Limb (tissue), 2 donors: ENCODE results near the gene PRM2.
A peak's percentile ranks its signal among the peaks of the same experiment; 100 is the strongest.
"Not testable (repeated sequence)": the region's sequence is repeated elsewhere in the genome, so short reads cannot be mapped to it uniquely, and the experiment has no call there.

Source experiments
- DNase-seq, 2 donors: peaks; one replicate each; pipeline ENCODE4 v3.0.0-alpha.2; 2016; ENCODE audit errors: extremely low spot score in 2 of 2

PRM2 gene

GRCh38 chr16:11289696-11290095 lies 13.4 kb upstream of the PRM2 start:
- DNase-seq: not testable (repeated sequence)

GRCh38 chr16:11289202-11289601 lies 12.9 kb upstream of the PRM2 start:
- DNase-seq: no peak

GRCh38 chr16:11285842-11286241 lies 9.6 kb upstream of the PRM2 start:
- DNase-seq: no peak

DNA sequence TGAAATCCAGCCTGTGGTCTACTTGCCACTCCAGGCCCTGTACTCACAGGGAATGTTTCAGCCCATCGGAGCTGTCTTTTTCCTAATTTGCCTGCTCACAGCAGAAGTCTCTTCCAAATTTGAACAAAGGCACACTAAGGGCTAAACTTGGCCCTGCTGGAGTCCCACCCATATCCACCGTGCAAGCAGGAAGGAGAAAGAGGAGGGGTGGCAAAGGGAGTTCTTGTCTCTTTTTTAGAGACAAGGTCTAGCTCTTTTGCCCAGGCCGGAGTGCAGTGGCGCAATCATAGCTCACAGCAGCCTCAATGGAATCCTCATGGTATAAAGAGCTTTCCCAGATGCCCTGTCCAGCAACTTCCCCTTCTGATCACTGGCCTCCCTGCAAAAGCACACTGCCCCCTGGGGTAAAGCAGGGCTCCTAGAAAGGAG lies 7.6 kb upstream of the PRM2 start:
- no peak for DNase-seq

DNA sequence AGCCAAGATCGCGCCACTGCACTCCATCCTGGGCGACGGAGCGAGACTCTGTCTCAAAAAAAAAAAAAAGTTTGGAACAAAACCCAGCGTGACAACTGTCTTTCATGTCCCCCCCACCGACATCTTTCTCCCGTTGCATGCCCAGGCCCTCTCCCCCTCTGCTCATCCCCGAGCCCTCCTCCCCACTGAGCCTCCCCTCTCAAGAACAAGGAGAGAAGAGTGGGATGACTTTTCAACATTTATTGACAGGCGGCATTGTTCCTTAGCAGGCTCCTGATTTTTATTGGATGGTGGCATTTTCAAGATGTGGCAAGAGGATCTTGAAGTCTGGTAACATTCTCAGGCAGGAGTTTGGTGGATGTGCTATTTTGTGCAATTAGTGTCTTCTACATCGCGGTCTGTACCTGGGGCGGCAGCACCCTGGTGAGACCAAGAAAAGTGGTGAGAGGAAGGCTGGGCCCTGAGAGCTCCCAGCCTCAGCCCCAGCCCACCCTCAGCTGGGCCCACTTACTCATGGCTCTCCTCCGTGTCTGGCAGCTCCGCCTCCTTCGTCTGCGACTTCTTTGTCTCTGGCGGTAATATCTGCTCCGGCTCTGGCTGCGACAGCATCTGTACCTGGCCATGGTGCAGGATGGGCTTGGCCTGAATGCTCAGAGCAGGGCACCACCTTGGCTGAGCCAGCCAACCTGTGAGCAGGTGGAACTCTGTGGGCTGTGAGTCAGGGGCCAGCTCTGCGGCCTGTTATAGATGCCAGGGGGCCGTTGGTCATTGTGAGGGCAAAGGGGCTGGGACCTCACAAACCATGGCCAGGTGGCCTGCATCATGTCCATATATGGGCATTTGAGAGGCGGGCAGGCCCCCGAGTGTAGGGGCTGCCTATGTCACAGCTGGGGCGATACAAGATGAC lies 4.6 kb upstream of the PRM2 start, which contains the start of gene PRM1:
Gene PRM1, minus strand, starts transcription at position 715 of the 907 bp plus-strand sequence. Its CDS starts 92 bp downstream, at position 623.
- DNase-seq: no peak

DNA sequence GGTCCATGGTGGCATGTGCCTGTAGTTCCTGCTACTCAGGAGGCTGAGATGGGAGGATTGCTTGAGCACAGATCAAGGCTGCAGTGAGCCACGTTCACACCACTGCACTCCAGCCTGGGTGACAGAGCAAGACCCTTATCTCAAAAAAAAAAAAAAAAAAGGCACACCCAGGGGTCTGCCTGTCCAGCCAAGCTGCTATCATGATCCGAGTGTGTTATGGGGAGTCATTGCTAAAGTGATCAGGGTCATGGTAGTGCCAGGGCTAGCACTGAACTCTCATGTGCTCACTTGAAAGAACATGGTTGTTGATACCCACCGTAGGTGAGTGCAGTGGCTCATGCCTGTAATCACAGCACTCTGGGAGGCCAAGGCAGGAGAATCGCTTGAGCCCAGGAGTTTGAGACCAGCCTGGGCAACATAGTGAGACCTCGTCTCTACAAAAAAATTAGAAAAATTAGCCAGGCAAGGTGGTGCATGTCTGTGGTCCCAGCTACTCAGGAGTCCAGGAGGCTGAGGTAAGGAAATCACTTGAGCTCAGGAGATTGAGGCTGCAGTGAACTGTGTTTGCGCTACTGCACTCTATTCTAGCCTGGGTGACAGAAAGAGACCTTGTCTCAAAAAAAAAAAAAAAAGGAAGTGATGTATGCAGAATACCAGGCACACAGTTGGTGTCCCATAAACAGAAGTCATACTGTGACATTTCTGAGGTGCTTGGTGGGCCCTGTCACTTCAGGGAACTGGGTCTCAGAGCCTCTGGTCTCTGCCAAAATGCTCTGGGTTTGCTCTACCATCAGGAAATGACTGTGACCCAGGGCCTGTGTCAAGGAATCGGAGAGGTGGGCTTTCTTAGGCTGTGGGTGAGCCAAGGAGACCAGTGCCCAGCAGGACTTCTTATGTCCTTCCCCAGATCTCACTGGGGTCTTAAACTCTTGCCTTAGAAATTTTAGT lies 2.7 kb upstream of the PRM2 start:
- no peak for DNase-seq

DNA sequence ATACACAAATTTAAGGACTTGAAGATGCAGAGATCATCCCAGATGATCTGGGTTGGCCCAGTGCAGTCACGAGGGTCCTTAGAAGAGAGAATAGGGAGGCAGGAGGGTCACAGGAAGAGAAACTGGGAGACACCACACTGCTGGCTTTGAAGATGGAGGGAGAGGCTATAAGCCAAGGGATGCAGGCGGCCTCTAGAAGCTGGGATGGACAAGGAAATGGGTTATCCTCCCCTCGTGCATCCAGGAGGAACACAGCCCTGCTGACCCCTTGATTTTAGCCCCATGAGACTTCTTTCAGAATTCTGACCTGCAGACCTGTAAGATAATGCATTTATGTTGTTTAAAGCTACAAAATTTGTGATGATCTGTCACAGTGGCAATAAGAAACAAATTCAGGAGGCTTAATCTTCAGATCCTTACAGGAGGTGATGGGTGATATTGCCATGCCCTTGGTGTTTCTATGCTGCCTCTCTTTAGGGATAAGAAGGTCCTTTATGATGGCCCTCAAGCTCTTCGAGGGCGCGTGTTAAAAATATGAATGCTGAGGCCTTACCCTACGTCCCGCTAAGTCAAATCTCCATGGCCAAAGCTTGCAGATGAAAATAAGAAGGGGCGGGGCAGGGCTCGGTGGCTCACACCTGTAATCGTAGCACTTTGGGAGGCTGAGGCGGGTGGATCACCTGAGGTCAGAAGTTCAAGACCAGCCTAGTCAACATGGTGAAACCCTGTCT lies 1.5 kb upstream of the PRM2 start:
- DNase-seq: no peak

GRCh38 chr16:11276896-11277593 lies 765 bp upstream of the PRM2 start:
- no peak for DNase-seq

DNA sequence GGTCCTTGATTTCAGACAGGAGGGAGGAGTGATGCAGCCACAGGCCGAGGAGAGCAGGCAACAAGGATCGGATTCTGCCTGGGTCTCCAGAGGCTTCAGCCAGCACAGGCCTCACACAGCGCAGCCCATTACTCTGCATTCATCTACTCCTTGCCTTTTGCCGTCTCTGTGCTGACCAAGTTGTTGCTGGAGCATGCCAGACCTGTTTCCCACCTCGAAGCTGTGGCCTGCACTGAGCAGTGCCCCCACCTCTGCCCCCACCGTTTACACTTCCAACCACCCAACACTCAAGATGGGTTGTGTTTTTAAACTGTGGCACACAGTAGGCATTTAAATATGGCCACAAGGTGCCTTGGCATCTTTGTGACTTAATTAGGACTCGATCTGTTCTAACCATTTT lies 1.3 kb downstream of the PRM2 start:
- DNase-seq: no peak

DNA sequence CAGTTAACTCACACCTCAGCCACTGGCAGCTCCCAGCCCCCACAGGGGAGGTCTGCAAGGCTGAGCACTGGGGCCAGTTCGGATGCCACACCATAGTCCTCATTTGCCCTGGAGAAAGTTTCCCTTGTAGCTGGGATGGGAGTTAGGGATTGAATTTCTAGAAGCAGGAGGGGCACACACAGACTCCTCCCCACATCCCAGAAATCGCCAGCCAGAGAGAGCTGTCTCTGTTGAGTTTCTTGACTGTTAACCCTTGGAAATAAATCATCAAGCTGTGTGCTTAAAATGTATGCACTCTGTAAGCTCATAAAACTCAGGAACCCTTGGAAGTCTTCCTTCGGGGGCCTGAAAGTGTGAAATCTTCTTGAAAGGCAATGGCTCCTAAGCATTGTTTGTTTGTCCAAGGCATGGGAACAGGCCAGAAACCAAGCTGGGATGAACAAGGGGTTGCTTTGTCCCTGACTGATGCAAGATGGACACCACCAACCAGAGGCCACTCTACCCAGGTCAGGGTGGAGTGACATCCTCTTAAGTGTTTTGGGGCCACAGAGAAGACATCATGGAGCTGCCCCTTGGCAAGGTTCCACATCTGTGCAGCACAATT lies 2.5 kb downstream of the PRM2 start:
- DNase-seq: peak in 1 of 2 donors; percentile 56

DNA sequence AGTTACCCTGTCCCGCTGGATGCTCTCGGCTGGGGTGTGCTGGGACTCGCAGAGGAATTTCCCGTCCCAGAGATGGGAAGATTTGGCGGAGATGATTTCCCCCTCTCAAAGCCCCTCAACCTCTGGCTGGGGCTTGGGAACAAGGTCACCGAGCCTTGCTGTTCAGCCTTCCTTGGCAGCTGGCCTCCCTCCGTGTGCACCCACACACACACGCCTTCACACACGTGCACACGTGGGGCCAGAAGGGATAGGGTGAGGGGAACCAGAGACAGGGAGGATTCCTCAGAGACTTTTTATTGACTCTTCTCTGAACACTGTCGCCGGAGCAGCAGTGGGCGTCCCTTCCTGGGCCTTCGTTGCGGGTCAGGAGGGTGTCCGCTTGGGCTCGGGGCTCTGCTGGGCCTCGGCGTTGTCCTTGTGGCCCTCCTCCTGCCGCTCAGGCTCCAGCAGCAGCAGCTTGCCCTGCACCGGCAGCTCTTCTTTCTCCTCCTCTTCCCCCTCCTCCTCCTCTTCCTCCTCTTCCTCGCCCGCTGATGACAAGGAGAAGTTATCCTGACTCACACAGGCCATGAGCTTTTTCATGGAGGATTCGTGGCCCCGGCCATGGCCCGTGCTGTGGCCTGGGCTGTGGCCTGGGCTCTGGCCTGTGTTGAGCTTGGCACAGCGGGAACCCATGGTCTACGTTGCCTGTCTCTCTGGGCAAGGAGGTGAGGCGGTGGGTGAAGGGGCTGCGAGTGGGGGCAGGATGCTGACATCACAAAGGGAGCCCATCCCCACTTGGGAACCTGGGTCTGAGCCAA lies 3.2 kb downstream of the PRM2 start, which contains the start of gene PRM3:
Gene PRM3, minus strand, starts transcription at position 709 of the 800 bp plus-strand sequence. Its CDS starts 34 bp downstream, at position 675.
- DNase-seq: no peak

- DNase-seq: no peak
These were observed 3.8 kb downstream of the PRM2 start for GRCh38 chr16:11272484-11272883.

- DNase-seq: no peak
These were observed 4.7 kb downstream of the PRM2 start for GRCh38 chr16:11271610-11272009.

DNA sequence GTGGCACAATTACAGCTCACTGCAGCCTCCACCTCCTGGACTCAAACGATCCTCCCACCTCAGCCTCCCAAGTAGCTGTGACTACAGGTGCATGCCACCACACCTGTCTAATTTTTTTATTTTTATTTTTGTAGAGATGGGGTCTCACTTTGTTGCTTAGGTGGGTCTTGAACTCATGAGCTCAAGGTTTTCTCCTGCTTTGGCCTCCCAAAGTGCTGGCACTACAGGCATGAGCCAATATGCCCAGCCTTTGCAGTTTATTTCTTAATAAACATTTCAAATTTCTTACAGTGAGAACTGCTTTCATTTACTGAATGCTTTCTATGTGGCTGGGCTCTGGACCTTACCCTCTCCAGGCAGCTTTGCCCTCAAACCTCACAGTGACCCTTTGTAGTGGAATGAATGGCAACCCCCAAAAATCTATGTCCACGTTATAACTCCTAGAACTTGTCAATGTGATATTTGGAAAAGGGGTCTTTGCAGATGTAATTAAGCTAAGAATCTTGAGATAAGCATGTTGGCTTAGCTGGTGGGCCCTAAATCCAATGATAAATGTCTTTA lies 5.6 kb downstream of the PRM2 start:
- DNase-seq: no peak

DNA sequence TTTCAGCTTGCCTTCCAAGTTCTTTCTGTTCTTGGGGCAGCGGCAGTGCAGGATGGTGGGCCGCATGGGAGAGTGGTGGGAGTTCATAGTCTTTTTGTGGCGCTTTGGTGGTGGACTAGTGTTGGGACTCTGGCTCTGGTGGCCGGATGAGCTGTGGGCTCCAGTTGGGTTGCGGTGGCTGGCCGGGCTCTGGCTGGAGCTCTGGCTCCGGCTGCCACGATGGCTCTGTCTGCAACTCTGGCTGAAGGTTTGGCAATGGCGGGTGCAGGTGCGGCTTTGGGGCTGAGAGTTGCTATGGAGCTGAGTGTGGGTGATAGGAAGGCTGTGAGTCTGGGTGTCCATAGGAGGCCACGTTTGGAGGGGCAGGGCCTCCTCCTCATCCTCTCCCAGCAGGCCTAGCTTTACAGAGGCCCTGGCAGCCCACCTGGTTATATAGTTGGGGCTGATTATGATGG lies 7.3 kb downstream of the PRM2 start, which contains the start of gene TNP2:
Gene TNP2, minus strand, starts transcription at position 405 of the 455 bp plus-strand sequence. Its CDS starts 63 bp downstream, at position 342.
- no peak for DNase-seq

GRCh38 chr16:11265124-11265523 lies 11.2 kb downstream of the PRM2 start:
- no peak for DNase-seq

- DNase-seq: no peak
These were observed 12.0 kb downstream of the PRM2 start for GRCh38 chr16:11264155-11264832.

DNA sequence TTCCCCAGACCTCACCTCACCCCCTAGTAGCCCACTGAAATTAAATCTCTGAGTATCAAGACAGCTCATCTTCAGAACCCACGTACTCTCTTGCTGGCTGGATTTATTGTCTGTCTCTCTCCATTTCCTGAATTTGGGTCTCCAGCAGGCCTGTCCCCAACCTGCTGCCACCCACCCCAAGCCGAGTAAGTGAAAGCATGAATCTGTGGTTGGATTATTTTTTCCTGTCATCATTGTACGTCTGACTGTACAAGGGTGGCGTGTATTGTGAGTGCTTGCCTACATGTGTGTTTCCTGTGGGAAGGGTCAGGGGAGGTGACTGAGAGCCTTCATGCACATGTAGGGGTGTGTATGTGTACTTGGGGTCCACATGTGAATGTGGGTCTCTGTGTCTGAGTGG lies 12.5 kb downstream of the PRM2 start:
- no peak for DNase-seq
